GM18861 (cell line): ENCODE data around the gene FAM204A.

ENCODE experiments used
- ATAC-seq: cut with Tn5 transposase; IDR thresholded peaks from one replicate; pipeline ENCODE4 v1.9.1; 2021; ENCODE audit not compliant: unreplicated experiment

Gene FAM204A

DNA sequence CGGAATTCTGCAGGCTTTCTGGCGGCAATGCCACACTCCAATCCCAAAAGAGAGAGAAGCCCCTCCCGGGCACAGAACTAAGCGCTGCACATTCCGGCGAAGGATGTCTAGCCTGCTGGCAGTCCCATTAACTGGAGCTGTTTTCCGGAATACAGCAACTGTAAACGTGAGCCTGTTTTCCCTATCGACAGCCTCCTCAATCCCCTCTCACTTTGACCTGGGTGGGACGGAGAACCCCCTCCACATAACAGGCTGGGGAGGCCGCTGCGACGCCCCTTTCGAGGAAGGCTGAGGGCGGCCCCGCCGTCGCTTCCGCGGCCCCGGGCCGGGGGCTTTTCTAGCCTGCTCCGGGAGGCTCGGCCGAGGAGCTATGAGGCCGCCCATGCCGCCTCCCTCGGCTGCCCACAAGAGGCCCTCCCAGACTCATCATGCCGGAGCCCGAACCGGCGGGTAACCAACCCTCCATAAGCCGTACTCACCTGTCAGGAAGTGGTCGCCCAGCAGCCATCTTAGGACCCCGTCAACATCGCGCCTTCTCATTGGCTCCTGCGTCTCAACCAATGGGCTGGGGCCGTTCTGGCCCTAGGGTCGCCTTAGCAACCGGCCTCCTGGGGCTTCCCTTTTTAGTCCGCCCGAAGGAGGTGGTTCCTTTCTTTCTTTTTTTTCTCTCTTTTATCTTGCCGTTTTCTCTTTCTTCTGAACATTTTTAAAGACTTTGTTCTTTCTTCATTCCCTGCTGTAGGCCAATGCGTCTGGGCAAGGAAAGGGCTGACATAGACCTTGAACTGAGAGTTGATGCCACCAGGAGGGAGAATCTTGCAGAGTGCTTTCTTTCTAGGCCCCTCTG, at the start of gene FAM204A:
FAM204A (minus strand) TSS at position 534 of the 847 bp plus-strand sequence. CDS start 5,909 bp downstream, outside the sequence.
- ATAC-seq: peak; percentile 99

DNA sequence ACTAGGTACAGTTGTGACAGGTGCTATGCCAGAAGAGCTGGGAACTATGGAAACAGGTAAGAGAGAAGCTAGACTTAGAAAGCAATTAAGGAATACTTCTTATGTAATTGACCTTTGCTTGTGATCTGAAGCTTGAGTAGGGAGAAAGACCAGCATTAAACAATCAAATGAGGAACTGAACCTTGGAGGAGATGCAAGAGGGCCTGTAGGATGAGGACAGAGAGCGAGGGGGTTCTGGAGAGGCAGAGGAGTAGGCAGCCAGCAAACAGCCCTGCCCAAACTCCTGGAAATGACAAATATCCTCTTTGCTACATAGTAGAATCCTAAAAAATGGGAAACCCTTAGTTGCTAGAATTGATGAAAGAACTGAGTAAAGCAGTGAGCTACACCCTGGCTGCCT, 41.6 kb upstream of the FAM204A start:
- ATAC-seq: no peak

DNA sequence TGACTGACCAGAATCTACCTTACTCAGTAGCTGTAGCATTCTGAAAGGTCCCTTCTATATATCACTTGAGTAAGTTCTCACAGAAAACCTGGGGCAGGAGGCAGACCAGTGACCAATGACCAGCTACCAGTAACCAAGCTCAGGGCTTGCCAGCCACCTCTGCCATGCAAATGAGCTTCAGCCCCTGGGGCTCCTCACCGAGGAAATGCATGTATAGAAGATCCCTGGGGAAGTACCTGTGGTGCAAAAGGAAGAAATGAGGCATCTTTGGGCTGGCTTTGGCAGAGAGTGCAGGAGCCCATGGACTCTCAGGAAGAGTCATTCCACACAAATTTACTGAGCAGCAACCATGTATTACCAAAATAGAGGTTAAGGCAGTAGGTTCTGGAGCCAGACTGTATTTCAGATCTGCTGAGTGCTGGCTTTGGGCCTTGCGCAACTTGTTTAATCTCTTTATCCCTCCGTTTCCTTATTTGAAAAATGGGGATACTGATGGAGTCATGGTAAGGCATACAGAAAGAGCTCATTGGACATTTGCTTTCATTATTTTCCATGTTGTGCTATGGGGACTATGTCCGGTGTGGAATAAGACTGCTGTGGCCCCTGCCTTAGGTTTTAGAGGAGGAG, 41.1 kb upstream of the FAM204A start:
- ATAC-seq: no peak

DNA sequence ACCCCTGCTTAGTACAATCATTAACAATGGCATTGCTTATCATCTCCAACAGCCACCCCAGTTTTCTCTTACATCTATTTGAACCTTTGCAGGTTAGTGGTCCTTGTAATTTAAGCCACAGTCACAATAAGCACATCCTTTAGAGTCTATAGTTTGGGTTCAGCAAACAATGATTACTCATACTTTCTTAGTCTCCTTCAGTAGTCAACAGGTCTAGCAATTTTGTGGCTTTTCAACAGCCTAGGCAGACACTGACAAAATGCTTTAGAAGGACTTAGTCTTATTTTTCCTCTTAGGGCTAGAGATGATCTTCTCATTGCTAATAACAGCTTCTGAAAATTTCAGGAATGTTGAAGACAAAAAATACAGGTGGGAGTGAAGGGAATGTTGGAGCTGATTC, 32.3 kb upstream of the FAM204A start:
- ATAC-seq: no peak

DNA sequence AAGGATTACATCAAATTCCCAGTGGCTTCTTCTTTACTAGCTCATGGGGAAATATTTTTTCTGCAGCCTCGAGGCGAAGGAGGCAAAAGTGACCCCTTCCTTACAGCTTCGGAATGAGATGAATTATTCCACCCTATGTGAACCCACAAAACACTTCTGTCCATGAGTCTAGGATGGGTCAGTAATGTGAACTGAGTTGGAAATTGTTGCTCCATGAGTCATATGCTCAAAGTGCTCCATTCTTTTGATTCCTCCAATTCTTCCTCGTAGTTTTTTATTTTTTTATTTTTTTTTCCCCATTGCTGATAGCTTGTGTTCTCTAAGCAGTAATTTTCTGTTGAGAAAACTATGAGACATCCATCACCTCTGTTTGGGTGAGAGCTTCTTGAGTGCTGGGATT, 31.7 kb upstream of the FAM204A start:
- no peak for ATAC-seq

DNA sequence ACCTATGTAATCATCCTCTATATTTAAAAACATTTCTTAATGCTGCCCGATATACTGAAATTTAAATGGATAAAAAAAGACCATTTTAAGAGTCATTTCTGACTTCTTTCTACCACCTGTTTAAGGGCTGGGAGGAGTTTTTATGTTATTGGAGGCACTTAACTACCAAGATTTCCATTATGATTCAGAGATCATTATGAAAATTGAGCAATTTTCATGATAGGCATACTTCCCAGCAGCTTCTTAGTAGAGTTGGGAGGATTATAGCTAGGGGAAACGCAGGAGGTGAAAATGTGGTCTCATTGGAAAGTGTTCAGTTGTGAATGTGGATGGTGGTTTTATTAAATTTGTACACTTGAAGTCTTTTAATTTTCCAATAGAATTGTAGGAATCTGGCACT, 28.4 kb upstream of the FAM204A start:
- no peak for ATAC-seq

DNA sequence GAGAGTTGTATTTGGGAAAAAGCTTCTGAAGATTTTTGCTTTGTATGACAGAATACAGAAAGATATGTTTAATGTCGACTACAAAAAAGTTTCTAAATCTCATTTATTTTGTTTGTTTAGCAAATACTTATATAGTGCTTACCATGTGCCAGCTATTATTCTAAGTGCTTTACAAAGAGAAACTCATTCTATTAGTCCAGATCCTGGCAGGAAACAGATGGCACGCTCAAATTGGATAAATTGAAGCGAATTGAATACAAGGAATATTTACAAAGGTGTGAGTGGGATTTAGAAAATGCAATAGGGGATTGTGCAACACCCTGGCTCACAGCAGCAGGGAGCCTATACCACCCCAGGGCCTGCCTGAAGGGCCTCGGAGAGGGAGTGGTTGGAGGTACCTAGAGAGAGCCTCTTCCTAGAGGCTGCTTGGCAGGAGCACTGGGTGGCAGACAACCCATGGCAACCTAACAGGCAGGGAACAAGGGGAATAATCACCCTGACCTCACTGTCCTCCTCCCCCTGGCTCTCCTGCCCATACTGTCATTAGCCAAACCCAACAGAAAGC, 27.6 kb upstream of the FAM204A start:
- no peak for ATAC-seq

DNA sequence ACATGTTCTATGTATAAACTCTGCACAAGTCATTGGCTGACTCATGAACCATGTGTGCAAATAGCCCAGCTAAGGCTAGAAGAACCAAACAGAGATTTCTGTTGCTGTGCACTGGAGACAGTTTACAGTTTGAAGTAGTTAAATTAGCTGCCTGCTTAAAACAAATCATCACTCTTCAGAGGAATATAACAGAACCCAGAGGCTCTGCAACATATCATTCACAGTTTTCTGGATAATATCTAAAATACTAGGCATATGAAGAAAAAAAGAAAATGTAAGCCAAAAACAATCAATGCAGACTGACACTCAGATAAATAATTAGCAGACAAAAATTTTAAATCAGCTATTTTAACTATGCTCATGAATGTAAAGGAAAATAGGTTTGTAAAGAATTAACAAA, 23.6 kb upstream of the FAM204A start:
- no peak for ATAC-seq

DNA sequence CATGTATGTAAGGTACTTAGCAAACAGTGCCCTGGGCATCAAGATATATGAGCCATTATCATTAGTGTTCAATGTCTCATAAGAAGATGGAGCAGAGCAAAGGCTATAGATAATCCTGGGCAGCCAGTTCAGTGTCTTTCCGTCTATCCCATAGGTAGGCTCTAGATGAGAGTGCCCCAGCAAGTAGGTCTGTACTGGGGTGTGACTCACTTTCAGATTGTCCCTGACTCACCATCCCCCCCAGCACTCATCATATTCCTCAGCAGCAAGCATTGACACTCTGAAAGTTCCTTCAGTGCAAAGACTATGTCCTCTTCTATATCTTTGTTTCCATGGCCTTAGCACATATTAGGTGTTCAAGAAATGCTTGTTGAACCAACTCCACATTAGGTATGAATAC, 20.0 kb upstream of the FAM204A start:
- no peak for ATAC-seq

DNA sequence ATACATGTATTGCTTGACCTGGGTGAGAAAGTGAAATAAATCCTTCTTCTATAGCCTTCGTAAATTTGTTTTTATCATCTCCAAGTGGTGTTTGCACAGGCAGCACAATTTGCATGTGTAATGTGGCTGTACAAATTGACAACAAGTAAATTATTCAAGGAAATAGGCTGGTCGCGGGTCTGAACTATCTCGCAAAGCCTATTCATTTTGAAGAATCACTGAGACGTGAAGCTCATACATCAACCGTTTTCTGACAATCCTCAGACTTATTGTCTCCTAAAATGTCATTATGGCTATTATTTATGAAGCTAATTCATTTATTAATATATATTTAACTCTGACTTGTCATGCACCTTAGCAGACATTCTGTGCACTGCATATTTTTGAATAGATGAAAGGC, 16.2 kb upstream of the FAM204A start:
- no peak for ATAC-seq

DNA sequence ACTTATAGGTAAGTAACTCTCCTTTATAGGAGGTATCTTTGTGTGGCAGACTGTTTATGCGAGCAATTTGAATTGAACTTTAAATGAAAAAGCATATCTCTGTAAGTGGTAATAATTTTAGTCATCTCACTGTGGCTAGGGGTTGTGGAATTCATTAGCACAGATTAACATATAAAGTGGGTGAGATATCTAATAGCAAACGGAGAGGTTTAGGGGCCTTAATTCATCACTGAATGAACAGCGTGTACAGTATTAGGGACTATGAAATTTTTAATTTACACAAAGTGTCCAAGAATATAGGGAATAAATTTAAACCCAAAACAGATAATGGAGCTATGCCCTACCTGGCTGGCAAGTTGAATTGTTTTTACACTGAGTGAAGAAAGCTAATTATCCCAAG, 15.7 kb upstream of the FAM204A start:
- no peak for ATAC-seq

DNA sequence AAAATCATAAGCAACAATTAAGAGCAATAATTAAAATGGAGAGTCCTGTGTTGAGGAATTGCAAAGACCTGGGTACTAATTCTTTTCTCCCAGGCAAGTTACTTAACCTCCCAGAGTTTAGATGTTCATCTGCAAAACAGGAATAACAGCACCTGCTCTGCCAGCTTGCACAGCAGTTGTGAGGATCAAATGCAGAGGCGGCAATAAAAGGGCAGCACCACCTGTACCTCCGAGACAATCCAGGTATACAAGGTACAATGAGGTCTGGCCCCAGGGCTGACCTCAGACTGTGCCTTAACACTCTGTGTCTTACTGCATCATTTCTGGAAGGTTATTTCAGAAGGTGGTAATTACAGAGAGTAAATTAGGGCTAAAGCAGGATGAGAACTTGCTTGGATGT, 14.5 kb upstream of the FAM204A start:
- no peak for ATAC-seq

DNA sequence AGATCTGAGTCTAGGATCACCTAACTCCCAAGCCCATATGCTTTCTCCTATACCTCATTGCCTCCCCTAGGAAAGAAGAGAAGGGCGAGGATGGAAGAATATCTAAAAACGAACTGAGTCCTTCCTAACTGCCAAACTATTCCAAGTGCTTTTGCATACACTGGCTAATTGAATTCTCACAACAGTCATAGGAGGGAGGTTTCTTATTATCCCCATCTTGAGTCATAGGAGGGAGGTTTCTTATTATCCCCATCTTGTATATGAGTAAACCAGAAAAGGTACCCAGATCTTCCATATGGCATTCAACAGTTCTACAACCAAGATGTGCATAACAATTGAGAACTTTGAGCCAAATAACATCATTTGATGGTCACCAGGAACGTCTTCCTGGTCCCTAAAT, 13.1 kb upstream of the FAM204A start:
- no peak for ATAC-seq

DNA sequence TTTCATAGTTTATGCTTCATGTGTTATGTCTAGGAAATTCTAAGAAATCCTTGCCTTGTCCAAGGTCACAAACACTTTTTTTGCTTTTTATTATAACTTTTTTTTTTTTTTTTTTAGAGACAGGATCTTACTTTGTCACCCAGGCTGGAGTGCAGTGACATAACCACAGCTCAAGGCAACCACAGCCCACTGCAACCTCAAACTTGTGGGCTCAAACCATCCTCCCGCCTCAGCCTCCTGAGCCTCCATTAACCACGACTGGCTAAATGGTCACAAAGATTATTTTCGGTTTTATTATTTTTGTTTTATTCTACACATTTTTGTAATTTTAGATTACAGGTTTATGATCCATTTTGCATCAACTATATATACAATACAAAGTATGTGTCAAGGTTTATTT, 7.1 kb upstream of the FAM204A start:
- no peak for ATAC-seq

DNA sequence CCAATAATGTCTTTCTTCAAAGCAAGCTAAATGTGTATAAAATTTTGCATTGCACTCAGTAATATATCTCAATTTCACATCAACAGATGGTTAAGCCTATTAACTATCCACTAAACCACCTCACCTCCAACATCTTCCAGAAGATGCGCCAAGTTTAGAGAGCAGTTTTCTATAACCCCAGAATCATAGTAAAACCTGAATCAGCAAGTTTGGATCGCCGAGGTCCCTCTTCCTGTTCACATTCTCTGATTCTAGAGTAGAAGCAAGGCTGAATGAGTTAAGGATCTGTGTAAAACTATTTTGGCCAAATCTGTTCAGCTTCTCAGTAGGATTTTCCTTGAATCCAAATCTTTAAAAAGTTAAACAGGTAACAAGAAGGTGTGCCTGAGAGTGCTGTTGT, 1.4 kb upstream of the FAM204A start:
- no peak for ATAC-seq

DNA sequence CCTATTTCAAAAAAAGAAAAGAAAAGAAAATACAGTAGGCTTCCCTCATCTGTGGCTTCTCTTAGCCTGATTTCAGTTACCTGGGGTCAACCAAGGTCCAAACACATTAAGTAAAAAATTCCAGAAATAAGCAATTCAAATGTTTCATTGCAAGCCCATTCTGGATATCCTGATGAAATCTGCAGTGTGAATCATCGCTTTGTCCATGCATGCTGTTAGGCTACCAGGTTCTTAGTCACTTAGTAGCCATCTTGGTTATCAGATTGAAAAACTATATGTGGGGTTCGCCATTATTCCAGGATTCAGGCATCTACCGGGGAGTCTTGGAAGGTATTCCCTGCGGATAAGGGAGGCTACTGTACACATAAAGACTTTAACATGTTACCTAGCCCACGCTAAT, 991 bp upstream of the FAM204A start:
- no peak for ATAC-seq

DNA sequence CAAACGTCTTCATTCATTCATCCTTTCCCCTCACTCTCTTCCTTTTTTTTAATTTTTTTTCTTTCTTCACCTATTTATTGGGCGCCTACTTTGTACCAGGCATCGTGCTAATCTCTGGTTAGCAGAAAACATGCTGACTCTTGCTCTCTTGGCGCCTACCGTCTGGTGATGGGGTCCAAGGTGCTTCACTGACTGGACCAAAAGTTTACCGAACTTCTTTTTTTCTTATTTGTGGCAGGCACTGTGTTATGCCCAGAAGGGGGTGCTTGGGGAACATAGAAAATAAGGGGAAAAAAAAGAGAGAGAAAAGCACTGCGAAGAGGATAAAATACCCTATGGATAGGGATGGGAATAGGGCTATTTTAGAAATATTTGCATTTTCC, 505 bp upstream of the FAM204A start:
- no peak for ATAC-seq

DNA sequence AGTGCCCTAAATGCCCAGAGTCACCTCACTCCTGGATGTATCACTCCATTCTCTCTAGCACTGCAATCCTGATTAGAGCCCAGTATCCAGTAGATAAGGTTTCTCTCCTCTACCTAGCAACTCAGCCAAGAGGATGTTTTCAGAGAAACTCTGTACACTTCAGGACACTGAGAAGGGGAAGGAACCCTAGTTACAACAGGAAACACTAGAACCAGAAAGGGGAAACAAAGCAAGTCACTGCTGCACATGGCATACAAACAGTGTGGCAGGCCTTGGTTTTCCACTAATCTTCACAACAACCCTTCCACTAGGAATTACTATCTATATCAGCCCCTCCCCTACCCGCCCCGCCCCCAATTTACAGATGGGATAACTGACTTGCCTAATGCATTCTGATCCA, 1.6 kb downstream of the FAM204A start:
- no peak for ATAC-seq

DNA sequence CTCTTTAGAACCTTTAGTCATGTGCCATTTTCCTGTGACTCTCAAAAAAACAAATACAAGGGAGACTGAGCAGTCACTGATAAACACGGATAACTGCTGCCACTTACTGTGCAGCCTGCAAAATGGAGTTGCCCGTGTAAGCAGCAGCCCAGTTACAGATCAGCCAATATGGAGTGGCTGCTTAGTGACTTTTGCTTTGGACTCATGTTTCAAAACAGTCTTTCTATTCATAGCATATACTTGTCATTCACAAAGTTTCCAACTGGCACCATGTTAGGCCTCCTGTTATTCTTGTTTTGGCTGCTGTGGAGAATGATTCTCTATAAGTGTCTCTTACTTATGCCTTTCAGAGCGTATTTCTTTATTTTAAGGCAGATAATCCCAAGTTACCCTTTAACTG, 3.0 kb downstream of the FAM204A start:
- no peak for ATAC-seq

DNA sequence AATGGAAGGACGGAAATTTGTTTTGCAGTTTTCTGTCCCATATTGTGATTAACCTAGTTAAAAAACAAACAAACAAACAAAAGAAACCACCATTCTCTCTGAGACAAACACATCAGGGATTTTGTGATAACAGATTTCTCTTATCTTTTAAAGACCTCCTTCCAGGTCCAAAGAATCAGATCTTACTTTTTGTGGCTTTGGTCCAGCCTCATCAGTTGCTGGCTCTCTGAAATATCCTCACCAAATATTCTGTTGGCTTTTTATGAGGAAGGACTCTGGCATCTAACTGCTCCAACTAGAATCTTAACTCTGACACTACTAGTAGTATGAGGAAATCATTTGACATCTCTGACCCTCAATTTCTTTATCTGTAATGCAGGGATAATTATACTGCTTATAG, 4.8 kb downstream of the FAM204A start:
- no peak for ATAC-seq

DNA sequence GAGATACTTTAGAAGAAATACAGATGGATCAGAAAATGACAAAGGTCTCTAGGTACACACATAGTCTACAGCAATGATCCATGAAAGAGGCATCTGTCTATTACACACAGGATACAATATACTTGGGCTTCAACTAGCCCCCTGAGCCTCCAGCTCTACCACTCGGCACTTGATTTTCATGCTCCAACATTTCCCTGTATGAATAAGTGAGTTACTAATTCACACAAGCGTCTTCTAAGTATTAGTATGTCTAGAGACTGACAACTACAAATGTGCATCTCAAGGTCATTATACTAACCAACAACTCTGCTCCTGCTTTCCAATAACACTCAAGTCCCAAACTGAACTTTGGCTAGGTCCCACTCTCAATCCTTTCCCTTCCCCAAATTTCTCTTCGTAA, 8.3 kb downstream of the FAM204A start:
- no peak for ATAC-seq

DNA sequence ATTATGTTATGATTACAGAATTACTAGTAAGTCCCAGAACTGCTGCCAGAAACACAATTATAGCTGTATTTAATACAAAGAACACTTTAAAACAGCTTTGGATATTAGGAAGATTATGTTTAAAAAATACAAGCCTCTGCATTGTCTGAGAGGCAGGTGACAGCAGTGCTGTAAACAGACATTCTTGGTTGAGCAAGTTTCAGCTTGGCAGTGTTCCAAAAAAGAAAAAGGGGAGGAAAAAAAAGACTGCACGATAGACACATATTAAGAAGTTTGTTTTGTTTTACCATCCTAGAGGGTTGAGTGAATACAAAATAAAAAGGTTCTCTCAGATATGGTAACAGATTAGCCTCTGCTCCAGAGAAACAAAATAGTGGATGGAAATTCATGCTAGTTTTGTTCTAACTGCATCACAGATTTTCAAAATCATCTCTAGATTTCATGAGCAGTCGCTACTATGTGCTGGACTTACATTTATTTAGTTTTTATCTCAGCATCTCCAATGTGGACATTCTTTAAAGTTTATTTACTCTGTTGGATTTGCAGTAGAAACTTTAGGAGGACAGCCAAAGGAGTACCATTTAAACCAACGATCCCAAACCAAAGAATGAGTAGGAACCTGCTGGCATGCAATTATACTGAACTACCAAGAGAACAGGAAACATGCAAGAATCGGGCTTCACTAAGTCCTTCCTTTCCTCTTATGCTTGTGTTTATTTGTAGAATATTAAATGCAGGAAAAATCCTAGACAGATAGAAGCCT, 9.0 kb downstream of the FAM204A start:
- ATAC-seq: no peak
